Thyroid gland (tissue), 4 donors: ENCODE results near the gene ANKRD34B.

ENCODE experiments used
- CTCF ChIP-seq, 6 experiments: fragments of 200-600 bp in 3 of 6; fragments of 450-650 bp in 3 of 6; sonication (generic) in 3 of 6; IDR thresholded peaks; one replicate each; pipeline ENCODE4 v1.5.1; 2016 to 2019; ENCODE audit warnings: antibody characterized with exemption in 6 of 6, mild to moderate bottlenecking in 2 of 6, inconsistent platforms in 1 of 6, moderate library complexity in 1 of 6
- POLR2A ChIP-seq, 2 donors: fragments of 450-650 bp; IDR thresholded peaks; one replicate each; pipeline ENCODE4 v1.6.1; 2017; ENCODE audit warnings: antibody characterized with exemption in 2 of 2, mild to moderate bottlenecking in 2 of 2, moderate library complexity in 1 of 2

- no peak for TF ChIP-seq CTCF (IDR thresholded peaks at IDR 0.05)
- no peak for TF ChIP-seq POLR2A (IDR thresholded peaks at IDR 0.05)
These were observed 6.3 kb upstream of the ANKRD34B start for GRCh38 chr5:80576383-80576782.
